Measurements from ENCODE around the gene MMP25.

The MMP25 gene, protein sequence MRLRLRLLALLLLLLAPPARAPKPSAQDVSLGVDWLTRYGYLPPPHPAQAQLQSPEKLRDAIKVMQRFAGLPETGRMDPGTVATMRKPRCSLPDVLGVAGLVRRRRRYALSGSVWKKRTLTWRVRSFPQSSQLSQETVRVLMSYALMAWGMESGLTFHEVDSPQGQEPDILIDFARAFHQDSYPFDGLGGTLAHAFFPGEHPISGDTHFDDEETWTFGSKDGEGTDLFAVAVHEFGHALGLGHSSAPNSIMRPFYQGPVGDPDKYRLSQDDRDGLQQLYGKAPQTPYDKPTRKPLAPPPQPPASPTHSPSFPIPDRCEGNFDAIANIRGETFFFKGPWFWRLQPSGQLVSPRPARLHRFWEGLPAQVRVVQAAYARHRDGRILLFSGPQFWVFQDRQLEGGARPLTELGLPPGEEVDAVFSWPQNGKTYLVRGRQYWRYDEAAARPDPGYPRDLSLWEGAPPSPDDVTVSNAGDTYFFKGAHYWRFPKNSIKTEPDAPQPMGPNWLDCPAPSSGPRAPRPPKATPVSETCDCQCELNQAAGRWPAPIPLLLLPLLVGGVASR

DNA sequence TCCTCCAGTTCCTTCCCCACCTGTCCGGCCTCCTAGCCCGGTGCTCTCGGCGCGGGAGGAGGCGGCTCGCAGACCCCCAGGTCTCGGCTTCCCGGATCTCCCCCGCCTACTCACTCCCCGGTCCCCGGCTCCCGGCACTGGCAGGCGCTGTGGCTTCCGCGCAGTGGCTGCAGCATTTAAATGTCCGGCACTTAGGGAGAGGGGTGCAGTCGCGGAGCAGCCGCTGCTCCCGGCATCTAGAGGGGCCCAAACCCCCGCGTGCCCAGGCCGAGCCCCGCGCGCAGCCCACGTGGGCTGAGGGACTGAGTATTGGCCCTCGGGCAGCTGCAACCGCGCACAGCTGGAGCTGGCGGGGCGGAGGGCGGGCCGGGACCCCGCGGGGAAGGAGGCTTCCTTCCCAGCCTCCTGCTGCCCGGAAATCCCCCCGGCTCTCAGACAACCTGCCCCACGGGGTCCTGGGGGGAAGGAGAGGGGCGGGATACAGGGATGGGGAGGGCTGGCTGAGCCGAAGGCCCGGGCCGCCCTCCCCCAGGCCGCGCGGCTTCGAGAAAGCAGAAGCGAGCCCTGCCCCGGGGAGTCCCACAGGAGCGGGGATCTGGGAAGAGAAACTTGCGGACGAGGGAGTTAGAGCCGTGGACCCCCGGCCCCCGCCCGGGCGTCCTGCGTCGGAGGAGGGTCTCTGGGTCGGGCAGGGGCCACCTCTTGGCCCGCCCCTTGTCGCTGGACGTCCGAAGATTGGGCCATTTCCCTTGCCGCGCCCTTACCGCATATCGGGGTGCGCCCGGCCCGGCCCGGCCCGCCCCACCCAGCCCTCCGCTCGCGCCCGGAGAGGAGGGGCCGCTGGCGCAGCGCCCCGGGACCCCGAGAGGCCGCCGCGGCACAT is at the start of gene MMP25:
Gene MMP25, plus strand, starts transcription at position 804 of the 883 bp plus-strand sequence. CDS start 357 bp downstream, outside the sequence.
- DNase-seq, result peak; percentile 58

DNA sequence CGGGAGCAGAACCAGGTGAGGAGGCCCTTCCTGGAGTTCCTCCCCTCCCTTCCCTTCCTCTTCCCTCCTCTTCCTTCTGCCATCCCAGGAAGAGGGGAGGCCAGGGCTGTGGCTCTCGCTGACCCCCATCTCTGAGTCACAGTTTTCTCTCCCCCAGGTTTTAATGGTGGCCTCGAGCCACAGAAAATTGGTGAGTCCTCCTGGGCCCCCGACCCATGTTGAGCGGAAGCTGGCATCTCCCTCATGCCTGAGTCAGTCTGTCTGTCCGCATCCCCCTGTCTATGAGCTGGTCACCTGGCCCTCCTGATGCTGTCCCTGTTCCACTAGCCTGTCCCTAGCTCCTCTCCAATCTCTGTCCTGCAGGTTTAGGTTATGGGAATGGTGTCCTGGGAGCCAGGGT is 46.4 kb upstream of the MMP25 start:
- no peak for DNase-seq

DNA sequence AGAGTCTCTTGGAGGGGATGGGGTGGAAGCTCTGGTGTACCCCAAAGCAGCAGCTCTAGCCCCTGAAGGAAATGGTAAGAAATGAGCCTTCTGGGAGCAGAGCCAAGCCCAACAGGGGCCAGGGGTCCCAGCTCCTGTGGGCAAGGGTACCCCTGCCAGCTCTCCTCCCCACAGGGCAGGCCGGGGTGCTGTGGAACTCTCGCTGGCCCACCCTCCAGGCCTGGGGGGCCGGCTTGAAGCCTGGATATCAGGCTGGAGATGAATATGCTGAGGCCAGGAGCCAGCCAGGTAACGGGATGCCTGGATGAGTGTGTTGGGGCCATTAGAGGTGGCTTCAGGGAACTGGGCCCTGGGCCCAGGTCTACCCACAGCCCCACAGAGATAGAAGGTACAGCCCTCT is 45.8 kb upstream of the MMP25 start:
- DNase-seq, result no peak

DNA sequence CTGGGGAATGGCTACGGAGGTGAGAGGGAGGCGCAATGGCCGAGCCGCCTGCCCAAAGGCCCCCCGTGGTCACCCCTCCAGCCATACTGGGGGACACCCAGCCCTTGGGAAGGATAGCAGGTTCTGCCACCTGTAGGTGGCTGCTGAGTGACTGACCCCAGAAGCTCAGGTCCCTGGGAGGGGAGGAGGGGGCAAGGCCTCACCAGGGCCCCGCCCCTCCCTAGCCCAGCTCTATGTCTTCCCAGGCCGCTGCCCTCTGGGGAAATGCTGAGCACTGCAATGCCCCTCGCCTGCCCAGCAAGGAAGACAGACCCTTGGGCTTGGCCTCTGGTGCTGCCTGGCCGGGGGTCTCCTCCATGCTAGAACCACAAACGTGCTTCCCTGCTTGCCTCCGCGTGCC is 45.0 kb upstream of the MMP25 start:
- DNase-seq, result no peak

DNA sequence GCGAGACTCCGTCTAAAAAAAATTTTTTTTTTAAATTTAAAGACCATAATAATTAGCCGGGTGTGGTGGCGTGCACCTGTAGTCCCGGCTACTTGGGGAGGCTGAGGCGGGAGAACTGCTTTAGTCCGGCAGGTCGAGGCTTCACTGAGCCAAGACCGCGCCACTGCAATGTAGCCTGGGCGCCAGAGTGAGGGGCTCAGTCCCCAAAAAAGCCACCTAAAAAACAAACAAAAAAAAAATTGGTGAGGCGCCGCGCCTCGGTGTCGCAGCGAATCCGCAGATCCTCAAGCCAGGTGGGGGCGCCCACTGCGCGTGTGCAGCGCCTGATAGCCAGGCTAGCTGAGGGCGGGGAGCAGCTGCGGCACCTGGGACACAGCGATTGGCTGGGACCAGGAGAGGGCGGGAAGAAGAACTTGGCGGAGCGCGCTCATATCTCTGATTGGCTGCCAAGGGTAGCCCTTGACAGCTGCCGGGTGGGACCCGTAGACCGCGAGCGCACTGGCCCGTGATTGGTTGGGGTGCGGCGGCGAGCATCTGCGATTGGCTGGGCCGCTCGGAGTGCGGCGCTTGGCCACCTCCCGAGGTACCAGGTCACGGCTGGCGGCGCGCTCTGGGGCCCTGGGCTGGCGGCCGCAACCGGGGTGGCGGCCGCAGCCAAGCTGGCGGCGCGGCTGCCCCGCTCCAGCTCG is 42.6 kb upstream of the MMP25 start:
- peak; percentile 98 for DNase-seq

DNA sequence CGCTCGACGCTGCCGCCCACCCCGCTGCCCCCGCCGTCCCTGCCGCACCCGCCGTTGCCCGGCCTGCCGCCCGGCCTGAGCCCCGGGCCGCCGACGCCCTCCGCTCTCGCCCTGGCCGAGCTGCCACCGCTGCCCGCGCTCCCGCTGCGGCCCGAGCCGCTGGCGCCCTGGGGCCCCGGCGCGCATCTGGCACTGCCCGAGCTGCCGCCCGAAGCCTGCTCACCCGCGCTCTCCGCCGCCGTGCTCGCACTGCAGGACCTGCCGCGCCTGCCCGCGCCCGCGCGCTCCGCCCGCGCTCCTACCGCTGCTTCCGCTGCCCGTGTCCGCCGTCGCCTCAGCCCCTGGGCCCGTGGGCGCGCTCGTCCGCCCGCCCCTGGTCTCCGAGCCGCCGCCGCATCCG is 42.0 kb upstream of the MMP25 start:
- DNase-seq, result peak; percentile 72

DNA sequence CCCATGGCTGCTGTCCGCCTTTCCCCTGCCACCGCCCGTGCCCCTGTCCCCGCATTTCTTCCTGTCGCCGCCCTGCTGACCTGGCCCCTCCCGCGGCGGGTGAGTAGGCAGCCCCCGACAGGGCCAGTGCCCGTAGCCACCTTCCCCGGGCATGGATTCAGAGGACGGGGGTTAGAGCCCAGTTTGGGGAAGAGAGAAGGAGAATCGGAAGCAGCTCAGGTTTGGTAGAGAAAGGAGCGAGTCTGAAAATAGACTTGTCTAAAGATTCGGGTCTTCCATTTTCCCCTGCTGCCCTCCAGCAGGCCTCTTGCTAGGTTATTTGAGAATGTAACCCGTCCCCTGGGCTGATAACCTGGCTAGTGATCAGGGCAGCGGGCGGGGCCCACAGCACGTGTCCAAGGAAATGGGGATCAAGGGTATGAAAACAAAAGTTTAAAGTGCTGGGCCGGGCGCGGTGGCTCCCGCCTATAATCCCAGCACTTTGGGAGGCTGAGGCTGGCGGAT is 41.5 kb upstream of the MMP25 start:
- peak; percentile 67 for DNase-seq

DNA sequence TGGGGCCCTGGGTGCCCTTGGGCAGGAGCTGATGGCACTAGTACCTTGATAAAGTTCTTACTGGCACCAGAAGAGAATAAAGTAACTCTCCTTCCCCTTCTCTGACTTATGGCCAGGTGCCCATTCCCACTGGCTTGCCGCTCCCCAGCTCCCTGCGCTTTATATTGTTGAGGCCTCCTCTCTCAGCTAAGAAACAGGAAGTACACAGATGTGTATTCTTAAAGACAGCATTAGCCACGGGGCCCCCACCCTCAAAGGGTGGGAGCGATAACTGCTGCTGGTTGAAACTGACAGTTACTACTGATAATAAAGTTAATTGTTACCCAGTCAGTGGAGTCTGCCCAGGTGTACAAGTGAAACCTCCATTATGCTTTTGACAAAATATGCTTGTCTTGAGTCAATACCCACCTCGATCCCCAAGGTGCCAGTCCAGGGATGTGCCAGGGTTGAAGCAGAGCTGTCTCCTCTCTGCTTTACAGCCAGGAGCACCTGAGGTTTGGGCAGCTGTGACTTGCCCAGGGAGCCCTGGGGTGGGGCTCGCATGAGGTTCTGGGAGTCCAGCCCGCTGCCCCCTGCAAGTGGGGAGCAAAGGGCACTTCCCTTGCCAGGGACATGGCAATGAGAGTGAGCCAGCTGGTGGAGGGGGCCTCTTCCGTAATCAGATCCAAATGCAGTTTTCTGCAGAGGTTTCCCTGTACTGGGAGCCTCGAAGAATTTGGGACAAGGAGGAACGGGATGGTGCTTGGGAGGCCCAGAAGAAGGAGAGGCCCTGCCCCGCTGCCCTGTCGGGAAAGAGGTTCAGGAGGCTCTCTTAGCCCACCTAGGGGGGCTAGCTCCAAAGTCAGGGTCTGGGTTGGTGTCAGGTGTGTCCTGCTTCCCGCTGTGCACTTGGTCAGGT is 39.1 kb upstream of the MMP25 start:
- DNase-seq, result no peak

DNA sequence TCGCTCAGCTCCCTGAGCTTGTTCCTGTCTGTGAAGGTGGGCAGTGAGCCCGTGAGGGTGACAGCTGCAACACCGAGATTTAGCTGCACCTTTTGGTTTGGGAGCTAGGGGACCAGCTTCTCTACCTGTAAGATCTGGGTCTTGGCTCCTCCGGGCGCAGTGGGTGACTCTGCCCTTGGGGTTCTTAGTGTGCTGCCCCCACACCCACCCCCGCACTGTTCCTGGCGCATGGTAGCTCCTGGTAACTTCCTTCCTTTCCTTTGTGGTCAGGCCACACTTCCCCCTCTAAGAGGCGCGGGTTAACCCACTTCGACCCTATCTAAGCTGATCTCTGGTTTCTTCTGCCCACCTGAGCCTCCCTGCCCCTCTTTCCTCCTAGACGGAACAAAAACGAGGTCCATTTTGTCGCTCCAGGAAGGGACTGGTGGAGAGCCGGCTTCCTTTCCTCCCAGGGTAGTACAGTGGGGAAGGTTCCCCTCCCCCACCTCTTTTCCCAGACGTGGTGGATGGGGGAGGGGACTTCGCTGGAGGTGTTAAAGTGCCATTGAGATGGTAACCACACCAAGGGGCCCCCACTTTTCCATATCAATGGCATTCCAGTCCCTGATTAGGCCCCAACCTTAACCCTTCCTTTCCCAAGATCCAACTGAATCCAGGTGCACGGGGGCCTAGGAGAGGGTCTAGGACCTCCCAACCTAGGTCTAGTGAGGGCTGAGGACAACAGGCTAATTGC is 38.2 kb upstream of the MMP25 start:
- DNase-seq, result no peak

DNA sequence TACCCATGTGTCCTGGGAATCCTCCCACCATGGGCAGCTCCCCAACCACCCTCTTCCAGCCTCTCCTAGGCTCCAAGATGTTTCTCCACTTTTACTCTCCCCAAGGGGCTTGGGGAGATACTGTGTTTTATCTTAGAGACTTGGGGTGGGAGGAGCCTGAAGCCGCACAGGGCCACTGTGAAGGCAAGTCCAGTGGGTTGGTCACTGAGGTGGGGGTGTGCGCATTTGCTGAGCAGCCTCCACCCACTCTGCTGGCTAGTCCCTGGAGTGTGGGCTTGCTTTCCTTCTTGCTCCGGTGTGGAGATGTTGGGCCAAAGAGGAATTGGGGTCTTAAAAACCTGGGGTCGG is 37.7 kb upstream of the MMP25 start:
- DNase-seq, result no peak

DNA sequence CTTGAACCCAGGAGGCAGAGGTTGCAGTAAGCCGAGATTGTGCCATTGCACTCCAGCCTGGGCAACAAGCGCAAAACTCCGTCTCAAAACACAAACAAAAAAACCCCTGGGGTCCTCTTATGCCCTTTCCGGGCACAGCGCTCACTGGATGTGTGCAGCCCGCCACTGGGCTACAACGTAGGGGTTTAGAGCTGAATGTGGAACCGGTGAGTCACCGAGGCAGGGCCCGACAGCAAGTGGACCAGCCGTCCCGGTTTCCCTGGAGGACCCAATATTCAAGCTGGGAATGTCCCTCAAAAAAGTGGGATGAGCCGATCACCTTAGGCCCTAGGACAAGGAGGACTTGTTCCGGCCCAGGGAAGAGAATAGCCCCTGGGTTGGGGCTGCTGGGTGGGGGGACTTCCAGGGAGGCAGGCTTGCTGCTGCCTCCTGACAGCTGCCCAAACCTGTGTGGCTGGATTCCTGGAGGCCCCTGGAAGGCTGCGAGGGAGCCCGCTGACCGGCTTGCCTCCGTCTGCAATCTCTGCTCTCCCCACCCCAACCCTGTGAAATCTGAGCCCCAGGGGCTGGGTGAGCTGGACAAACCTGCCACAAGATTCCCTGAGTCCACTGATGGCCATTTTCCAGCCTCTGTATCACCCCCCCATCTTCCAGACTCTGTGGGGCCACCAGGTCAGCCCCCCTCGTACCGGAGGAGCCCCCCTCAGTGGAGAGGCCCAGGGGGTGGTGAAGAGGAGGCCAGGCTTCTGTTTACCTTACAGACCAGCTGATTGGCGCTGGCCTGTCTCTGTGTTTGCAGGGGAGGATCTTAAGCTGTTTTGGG is 36.6 kb upstream of the MMP25 start:
- DNase-seq, result peak; percentile 69

DNA sequence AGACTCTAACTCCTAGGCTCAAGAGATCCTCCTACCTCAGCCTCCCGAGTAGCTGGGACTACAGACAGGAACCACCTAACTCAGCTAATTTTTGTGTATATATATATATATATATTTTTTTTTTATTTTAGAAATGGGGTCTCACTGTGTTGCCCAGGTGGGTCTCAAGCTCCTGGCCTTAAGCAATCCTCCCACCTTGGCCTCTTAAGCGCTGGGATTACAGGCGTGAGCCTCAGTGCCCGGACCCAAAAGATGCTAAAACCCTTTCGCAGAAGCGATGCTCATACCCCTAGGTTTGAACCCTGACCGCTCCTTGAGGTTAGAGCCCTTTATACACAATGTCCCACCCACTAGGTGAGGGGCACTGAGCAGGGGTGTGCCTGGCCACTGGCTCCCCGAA is 35.9 kb upstream of the MMP25 start:
- DNase-seq, result no peak

DNA sequence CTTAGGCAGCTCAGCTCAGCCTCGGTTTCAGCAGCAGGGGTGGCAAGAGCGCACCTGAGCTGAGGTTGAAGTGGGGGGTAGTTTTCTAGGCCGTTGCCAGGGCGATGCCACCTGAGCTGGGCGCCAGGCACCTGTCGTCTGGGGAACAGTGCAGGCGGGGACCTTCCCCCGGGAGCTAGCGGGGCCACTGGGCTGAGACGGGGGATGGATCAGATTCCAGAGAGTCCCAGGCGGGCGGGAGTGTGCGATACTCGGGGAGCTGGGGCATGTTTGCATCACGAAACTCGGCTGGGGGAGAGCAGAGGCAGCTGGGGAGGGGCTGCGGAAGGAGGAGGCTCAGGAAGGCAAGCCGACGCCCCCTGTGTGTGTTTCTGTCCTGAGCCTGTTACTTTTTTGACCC is 34.1 kb upstream of the MMP25 start:
- peak; percentile 80 for DNase-seq

DNA sequence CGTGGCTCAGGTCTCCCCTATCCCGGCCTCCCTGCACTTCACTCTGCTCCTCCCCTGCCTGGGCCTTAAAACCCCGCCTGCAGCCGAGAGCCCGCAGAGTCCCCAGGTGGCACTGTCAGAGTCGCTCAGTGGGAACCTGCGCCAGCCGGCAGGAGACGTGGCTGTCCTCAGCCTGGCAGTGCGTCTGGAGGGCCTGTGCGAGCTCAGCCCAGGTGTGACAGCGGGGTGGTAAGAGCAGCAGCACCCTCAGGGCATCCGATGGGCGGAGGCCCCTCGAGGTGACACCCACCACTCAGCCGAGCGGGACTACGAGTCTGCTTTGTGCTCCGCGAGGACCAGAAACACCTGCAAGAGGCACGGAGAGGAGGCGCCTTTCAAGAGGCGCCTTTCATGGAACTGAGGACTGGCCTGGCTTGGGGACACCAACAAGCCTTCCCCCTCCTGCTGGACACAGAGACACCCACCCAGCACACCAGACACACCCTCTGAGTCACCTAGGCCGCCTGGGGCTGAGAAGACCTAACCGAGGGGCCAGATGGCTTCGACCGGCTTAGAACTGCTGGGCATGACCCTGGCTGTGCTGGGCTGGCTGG is 33.4 kb upstream of the MMP25 start, which contains the start of gene CLDN9:
Gene CLDN9, plus strand, starts transcription at position 96 of the 593 bp plus-strand sequence. Its CDS starts 440 bp downstream, at position 536.
- peak; percentile 81 for DNase-seq

DNA sequence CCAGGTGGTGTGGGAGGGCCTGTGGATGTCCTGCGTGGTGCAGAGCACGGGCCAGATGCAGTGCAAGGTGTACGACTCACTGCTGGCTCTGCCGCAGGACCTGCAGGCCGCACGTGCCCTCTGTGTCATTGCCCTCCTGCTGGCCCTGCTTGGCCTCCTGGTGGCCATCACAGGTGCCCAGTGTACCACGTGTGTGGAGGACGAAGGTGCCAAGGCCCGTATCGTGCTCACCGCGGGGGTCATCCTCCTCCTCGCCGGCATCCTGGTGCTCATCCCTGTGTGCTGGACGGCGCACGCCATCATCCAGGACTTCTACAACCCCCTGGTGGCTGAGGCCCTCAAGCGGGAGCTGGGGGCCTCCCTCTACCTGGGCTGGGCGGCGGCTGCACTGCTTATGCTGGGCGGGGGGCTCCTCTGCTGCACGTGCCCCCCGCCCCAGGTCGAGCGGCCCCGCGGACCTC is 32.8 kb upstream of the MMP25 start:
- DNase-seq, result peak; percentile 26

DNA sequence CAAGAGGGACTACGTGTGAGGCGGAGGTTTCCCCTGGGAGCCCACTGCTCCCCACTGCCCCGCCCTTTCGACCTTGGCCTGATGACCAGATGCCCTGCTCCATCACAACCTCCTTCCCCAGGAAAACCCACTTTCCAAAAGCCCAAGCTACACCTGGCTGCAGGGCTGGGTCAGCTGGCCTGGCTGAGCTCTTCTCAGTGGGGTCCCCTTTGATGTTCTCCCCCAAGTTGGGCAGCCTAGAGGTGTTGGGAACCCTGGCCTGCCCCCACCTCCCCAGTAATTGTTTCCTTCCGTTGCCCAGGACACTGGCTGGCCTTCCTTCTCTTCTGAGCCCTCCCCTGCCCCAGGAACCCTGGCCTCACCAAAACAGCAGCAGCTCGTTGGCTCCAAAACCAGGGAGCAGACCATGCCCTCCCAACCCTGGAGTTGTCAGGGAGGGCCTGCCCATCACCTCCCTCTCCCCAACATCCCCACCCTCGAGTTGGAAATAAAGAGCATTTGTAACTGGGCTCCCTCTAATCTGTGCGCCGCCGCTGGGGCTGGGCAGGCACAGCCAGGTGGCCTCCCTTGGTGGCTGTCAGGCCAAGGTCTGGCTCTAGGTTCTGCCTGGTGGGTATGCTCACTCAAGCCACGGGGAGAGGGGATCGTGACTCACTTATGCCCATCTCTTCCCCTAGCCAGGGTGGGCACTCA is 32.2 kb upstream of the MMP25 start:
- no peak for DNase-seq

DNA sequence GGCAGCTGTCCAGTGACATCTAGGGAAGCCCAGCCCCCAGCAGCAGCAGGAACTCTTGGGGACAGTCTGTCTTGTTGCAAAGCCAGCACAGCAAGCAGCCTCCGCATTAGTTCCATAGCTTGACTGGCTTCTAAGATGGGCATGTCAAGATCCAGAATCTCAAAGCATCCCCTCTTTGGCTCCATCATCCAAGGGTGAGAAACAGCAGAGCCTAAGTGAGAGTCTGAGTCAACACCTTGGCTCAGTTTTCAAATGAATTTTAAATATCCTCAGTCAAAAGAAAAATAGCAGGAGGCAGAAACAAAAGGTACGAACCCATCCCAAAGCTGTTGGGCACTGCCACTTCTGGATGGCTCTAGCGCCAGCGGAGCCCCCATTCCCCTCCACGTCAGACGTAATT is 31.4 kb upstream of the MMP25 start:
- no peak for DNase-seq

DNA sequence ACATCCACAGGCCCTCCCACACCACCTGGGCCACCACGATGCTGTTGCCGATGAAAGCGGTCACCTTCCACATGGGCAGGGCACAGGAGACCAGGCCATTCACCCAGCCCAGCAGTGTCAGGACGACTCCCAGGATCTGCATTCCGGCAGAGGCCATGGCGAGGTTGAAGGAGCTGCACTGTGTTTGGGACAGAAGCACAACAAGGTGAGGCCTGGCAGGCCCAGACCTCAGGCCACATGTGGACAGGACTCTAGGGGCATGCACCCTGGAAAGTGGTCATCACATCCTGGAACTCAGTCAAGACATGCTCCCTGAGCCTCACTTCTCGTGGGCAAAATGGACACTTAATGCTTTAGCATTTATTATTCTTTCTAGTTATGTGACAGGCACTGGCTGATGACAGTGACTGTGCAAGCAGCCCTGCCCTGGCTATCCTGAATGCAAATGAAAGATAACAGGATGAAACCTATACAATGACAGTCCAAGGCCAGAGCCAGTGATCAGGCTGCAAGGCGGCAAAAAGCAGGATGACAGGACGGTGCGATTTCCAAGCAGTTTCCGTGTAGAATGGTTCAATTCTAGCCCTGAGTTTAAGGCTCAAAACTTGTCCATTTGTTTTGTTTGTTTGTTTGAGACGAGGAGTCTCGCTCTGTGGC is 30.4 kb upstream of the MMP25 start:
- DNase-seq, result no peak
